Ramos (cell line): ENCODE measurements around the gene TUBA8.
"Not testable (repeated sequence)": the region's sequence is repeated elsewhere in the genome, so short reads cannot be mapped to it uniquely, and the experiment has no call there.

Experiments used
- in situ Hi-C: fragments of 300-500 bp; cut with MboI; formaldehyde crosslinking; loops from one replicate; pipeline ENCODE4 v1.14.3; 2022; ENCODE audit warnings: low sequenced_read_pairs; ENCODE audit not compliant: unreplicated experiment

TUBA8 gene

GRCh38 chr22:18120857-18121256, 10.2 kb downstream of the TUBA8 start:
- in situ Hi-C loops: no loop called here

DNA sequence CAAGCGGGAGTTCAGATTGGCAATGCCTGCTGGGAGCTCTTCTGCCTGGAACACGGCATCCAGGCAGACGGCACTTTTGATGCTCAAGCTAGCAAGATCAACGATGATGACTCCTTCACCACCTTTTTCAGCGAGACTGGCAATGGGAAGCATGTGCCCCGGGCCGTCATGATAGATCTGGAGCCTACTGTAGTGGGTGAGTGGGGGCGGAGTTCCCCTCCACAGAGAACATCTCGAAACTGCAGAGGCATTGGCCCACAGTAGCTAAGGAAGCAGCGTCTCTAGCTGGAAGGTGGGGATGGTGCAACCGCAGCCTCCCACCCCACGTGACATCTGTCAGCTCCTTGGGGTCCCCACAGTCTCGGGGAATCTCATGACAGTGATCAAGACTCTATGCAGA, 10.9 kb downstream of the TUBA8 start:
- in situ Hi-C loops: no loop called here

- in situ Hi-C loops: no loop called here
These were observed 11.4 kb downstream of the TUBA8 start for GRCh38 chr22:18121954-18122554.

GRCh38 chr22:18123476-18124025, 12.9 kb downstream of the TUBA8 start:
- in situ Hi-C loops: not testable (repeated sequence)

GRCh38 chr22:18126606-18127005, 16.0 kb downstream of the TUBA8 start:
- in situ Hi-C loops: no loop called here

- in situ Hi-C loops: no loop called here
These were observed 19.4 kb downstream of the TUBA8 start for GRCh38 chr22:18130018-18130417.

GRCh38 chr22:18130699-18131429, 20.3 kb downstream of the TUBA8 start:
- in situ Hi-C loops: no loop called here

DNA sequence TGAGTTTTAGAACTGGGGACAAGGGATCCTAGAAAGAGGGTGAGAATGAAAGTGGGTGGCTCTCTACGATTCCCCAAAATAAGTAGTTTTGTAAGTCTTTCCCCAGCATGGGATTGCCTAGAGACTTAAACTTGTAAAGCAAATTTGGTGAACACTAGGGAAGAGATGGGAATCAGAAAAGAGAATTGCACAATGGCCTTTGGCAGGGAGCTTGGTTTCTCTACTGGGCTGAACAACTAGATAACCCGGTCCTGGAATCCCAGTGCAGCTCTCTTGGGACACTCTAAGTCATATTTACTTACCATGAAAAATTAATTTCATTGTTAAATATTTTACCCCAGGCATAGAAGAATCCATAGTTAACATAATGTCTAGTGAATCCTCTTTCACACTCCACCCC, 22.8 kb downstream of the TUBA8 start:
- in situ Hi-C loops: no loop called here

DNA sequence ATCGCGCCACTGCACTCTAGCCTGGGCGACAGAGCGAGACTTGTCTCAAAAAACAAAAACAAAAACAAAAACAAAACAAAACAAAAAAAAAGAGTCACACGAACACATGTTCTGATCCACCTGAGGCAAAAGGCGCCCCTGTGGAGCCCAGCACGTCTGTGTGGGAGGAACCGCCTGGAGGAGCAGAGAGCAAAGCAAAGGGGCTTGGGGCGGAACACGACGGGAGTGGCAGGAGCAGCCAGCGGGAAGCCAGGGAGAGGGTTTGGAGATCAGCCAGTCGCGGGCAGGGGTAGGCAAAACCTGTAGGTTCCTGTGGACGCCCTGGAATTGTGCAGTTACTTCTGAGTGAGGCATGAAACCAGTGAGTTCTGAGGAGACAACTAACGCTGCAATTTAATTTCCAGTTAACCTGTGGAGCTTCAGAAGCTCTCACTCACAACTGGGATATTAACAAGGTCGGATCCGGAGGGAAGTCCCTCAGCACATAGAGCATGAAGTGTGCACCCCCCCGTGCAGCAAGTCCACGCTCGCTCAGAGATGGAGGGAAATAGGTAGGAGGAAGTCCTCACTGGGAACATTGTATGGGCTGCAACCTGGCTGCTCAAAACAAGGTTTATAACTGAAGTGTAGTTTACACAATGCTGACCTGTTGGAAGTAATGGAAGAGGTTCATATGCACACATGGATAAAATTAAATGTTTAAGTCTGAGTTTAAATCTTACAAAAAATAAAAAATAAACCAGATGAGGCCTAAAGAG, 26.1 kb downstream of the TUBA8 start:
- in situ Hi-C loops: loop anchor here (5.0 kb wide), 1 partner anchor 34 kb away; no protein-coding TSS in a partner anchor

DNA sequence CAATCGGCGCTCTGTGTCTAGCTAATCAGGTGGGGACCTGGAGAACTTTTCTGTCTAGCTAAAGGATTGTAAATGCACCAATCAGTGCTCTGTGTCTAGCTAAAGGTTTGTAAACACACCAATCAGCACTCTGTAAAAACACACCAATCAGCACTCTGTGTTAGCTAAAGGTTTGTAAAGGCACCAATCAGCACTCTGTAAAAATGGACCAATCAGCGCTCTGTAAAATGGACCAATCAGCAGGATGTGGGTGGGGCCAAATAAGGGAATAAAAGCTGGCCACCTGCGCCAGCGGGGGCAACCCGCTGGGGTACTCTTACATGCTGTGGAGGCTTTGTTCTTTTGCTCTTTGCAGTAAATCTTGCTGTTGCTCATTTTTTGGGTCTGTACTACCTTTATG, 30.4 kb downstream of the TUBA8 start:
- in situ Hi-C loops: not testable (repeated sequence)

DNA sequence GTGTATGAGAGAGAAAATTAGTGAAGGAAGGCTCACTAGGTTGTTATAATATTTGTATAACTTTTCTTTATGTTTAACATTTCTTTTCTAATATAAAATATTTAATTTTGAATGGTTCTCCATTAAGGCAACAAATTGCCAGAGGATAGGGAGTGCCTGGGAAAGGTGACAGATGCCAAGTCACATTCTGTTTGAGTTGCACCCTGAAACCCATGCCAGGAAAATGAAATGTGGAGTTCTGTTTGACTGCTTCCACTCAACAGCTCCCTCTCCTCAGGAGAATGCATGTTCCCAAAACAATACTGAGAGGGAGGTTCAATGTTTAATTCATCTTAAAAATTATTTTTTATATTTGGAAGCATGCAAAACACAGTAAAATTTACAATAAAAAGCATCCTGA, 33.5 kb downstream of the TUBA8 start:
- in situ Hi-C loops: no loop called here

DNA sequence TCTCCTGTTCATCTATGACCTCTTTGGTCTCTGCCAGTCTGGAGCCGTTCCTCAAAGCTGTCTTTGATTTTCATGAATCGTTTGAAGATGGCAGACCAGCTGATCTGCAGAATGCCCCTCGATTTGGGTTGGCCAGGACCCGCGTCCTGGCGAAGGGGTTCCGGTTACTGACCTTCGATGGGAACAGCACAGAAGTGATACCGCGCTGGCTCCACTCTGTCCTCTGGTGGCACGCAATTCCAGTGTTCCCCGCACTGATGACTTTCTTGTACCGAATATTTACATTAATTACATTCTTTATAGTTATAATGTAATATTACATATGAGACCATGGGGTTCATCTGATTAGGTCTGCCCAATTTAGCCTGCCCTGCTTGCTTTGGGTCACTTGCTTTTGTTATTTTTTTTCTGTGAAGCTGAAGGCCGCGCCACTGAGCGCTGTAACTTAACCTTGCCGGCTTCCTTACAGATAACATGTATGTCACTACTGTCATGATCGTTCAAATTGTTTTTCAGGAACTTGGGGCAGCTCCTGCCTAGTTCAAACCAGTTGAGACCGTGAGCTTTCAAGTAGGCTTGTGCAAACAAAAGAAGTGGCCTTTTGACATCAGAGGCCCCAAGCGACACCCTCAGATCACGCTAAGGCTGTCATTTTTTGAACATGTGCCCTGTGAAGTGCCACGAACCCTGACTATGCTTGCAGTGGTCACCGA, 35.2 kb downstream of the TUBA8 start:
- in situ Hi-C loops: no loop called here

GRCh38 chr22:18146389-18146753, 35.8 kb downstream of the TUBA8 start:
- in situ Hi-C loops: no loop called here

DNA sequence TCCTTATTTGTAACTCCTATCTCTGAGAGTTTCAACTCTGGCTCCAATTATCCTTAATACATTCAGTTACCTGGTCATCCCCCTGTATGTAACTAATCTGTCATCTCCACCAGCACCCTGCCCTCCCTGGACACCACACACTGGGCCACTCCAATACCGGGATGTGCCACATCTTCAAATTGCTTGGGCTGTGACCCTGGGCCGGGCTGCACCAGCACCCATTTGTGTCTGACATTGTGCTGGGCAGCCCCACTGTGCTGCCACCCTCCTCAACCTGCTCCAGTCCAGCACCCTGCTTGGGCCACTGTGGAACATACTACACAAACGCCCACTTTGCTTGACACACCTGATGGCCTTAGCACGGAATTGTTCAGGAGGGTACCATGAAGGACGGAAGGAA, 37.2 kb downstream of the TUBA8 start:
- in situ Hi-C loops: no loop called here

GRCh38 chr22:18148293-18148965, 37.8 kb downstream of the TUBA8 start:
- in situ Hi-C loops: no loop called here

GRCh38 chr22:18152519-18152918, 41.9 kb downstream of the TUBA8 start:
- in situ Hi-C loops: no loop called here

- in situ Hi-C loops: no loop called here
These were observed 44.3 kb downstream of the TUBA8 start for GRCh38 chr22:18154821-18155390.

DNA sequence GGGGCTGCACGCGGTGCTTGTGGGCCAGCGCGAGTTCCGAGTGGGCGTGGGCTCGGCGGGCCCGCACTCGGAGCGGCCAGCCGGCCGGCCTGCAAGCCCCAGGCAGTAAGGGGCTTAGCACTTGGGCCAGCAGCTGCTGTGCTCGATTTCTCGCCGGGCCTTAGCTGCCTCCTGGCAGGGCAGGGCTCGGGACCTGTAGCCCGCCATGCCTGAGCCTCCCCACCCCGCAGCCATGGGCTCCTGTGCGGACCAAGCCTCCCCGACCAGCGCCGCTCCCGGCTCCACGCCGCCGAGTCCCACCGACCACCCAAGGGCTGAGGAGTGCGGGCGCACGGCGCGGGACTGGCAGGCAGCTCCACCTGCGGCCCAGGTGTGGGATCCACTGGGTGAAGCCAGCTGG, 44.9 kb downstream of the TUBA8 start:
- in situ Hi-C loops: not testable (repeated sequence)

DNA sequence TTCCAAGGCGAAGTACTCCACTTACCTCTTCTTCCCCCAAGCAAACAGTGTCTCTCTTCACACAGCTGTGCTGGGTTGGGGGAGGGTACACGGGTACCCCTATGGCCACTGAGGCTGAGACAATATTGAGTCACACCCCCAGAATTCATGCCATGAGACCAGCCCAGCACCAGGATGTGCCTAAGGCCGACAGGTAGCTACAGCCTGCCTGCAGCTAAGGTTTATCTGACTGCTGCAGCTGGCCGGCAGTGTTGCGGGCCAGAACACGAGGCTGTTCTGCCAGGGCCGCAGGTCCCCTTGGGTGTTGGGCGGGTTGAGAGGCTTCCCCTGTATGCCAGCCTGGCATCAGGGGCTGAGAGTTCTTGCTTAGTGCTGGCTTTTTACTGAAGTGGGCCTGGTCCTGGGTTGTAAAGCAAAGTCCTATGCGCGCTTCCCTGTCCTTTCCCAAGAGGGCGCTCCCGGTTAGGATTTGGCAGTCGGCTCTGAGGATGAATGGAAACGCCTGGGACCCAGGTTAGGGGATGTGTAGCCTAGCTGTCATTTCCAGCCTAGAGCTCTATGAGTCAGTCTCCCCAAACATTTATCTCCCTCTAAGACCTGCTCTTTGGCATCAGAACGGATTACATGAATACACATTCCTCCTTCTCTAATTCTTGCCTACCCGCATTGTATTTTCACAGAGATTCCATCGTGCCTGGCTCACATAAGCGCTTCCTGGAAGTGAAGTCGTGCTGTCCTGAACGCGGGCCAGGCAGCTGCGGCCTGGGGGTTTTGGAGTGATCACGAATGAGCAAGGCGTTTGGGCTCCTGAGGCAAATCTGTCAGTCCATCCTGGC, 46.5 kb downstream of the TUBA8 start:
- in situ Hi-C loops: no loop called here
